ENCODE results near the gene CDK5R1.

DNA sequence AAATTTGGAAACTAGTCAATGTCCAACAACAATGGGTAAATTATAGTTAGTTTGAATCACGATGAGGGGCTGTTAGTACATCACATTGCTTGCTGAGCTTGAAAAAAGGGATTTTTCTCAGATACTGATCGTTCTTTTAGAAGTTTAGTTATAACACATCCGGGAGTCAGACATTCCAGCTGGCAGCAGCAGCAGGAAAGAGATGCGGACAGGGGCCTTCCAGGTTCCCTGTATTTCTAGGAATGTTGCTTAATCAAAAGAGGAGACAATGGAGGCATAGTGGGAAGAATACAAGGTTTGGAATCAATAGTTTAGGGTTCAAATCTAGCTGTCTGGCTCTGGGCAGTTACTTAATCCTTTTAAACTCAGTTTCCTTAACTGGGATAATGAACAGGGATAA lies 27.8 kb downstream of the CDK5R1 start:
- TF ChIP-seq, protein P1, sequence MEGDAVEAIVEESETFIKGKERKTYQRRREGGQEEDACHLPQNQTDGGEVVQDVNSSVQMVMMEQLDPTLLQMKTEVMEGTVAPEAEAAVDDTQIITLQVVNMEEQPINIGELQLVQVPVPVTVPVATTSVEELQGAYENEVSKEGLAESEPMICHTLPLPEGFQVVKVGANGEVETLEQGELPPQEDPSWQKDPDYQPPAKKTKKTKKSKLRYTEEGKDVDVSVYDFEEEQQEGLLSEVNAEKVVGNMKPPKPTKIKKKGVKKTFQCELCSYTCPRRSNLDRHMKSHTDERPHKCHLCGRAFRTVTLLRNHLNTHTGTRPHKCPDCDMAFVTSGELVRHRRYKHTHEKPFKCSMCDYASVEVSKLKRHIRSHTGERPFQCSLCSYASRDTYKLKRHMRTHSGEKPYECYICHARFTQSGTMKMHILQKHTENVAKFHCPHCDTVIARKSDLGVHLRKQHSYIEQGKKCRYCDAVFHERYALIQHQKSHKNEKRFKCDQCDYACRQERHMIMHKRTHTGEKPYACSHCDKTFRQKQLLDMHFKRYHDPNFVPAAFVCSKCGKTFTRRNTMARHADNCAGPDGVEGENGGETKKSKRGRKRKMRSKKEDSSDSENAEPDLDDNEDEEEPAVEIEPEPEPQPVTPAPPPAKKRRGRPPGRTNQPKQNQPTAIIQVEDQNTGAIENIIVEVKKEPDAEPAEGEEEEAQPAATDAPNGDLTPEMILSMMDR (IDR thresholded peaks at IDR 0.05): no peak
- TF ChIP-seq, protein P2, sequence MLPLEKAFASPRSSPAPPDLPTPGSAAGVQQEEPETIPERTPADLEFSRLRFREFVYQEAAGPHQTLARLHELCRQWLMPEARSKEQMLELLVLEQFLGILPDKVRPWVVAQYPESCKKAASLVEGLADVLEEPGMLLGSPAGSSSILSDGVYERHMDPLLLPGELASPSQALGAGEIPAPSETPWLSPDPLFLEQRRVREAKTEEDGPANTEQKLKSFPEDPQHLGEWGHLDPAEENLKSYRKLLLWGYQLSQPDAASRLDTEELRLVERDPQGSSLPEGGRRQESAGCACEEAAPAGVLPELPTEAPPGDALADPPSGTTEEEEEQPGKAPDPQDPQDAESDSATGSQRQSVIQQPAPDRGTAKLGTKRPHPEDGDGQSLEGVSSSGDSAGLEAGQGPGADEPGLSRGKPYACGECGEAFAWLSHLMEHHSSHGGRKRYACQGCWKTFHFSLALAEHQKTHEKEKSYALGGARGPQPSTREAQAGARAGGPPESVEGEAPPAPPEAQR (CRISPR knock-in tag; IDR thresholded peaks at IDR 0.05): no peak
- TF ChIP-seq, protein P3, sequence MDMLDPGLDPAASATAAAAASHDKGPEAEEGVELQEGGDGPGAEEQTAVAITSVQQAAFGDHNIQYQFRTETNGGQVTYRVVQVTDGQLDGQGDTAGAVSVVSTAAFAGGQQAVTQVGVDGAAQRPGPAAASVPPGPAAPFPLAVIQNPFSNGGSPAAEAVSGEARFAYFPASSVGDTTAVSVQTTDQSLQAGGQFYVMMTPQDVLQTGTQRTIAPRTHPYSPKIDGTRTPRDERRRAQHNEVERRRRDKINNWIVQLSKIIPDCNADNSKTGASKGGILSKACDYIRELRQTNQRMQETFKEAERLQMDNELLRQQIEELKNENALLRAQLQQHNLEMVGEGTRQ (CRISPR knock-in tag; IDR thresholded peaks at IDR 0.05): no peak
- TF ChIP-seq, protein P4, sequence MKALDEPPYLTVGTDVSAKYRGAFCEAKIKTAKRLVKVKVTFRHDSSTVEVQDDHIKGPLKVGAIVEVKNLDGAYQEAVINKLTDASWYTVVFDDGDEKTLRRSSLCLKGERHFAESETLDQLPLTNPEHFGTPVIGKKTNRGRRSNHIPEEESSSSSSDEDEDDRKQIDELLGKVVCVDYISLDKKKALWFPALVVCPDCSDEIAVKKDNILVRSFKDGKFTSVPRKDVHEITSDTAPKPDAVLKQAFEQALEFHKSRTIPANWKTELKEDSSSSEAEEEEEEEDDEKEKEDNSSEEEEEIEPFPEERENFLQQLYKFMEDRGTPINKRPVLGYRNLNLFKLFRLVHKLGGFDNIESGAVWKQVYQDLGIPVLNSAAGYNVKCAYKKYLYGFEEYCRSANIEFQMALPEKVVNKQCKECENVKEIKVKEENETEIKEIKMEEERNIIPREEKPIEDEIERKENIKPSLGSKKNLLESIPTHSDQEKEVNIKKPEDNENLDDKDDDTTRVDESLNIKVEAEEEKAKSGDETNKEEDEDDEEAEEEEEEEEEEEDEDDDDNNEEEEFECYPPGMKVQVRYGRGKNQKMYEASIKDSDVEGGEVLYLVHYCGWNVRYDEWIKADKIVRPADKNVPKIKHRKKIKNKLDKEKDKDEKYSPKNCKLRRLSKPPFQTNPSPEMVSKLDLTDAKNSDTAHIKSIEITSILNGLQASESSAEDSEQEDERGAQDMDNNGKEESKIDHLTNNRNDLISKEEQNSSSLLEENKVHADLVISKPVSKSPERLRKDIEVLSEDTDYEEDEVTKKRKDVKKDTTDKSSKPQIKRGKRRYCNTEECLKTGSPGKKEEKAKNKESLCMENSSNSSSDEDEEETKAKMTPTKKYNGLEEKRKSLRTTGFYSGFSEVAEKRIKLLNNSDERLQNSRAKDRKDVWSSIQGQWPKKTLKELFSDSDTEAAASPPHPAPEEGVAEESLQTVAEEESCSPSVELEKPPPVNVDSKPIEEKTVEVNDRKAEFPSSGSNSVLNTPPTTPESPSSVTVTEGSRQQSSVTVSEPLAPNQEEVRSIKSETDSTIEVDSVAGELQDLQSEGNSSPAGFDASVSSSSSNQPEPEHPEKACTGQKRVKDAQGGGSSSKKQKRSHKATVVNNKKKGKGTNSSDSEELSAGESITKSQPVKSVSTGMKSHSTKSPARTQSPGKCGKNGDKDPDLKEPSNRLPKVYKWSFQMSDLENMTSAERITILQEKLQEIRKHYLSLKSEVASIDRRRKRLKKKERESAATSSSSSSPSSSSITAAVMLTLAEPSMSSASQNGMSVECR (CRISPR knock-in tag; IDR thresholded peaks at IDR 0.05; ENCODE audit: borderline replicate concordance): no peak
- TF ChIP-seq NFYB (CRISPR knock-in tag; conservative IDR thresholded peaks at IDR 0.05; ENCODE audit: low read depth) (no peak), NR3C1 (CRISPR knock-in tag; conservative IDR thresholded peaks at IDR 0.05; ENCODE audit: low read depth) (no peak), JUN (CRISPR knock-in tag; IDR thresholded peaks at IDR 0.05) (no peak), MXD4 (CRISPR knock-in tag; IDR thresholded peaks at IDR 0.05; ENCODE audit: borderline replicate concordance) (no peak), CBFB (CRISPR knock-in tag; IDR thresholded peaks at IDR 0.05; ENCODE audit: low read depth) (no peak), RORB (CRISPR knock-in tag; IDR thresholded peaks at IDR 0.05) (no peak)
- TF ChIP-seq, protein P5, sequence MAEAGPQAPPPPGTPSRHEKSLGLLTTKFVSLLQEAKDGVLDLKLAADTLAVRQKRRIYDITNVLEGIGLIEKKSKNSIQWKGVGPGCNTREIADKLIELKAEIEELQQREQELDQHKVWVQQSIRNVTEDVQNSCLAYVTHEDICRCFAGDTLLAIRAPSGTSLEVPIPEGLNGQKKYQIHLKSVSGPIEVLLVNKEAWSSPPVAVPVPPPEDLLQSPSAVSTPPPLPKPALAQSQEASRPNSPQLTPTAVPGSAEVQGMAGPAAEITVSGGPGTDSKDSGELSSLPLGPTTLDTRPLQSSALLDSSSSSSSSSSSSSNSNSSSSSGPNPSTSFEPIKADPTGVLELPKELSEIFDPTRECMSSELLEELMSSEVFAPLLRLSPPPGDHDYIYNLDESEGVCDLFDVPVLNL (CRISPR knock-in tag; IDR thresholded peaks at IDR 0.05; ENCODE audit: borderline replicate concordance, low read depth): no peak
- TF ChIP-seq, protein P6, sequence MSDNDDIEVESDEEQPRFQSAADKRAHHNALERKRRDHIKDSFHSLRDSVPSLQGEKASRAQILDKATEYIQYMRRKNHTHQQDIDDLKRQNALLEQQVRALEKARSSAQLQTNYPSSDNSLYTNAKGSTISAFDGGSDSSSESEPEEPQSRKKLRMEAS (CRISPR knock-in tag; IDR thresholded peaks at IDR 0.05): no peak
- TF ChIP-seq, protein P7, sequence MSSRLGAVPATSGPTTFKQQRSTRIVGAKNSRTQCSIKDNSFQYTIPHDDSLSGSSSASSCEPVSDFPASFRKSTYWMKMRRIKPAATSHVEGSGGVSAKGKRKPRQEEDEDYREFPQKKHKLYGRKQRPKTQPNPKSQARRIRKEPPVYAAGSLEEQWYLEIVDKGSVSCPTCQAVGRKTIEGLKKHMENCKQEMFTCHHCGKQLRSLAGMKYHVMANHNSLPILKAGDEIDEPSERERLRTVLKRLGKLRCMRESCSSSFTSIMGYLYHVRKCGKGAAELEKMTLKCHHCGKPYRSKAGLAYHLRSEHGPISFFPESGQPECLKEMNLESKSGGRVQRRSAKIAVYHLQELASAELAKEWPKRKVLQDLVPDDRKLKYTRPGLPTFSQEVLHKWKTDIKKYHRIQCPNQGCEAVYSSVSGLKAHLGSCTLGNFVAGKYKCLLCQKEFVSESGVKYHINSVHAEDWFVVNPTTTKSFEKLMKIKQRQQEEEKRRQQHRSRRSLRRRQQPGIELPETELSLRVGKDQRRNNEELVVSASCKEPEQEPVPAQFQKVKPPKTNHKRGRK (CRISPR knock-in tag; IDR thresholded peaks at IDR 0.05; ENCODE audit: borderline replicate concordance): no peak
- TF ChIP-seq, protein P8, sequence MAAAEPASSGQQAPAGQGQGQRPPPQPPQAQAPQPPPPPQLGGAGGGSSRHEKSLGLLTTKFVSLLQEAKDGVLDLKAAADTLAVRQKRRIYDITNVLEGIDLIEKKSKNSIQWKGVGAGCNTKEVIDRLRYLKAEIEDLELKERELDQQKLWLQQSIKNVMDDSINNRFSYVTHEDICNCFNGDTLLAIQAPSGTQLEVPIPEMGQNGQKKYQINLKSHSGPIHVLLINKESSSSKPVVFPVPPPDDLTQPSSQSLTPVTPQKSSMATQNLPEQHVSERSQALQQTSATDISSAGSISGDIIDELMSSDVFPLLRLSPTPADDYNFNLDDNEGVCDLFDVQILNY (CRISPR knock-in tag; IDR thresholded peaks at IDR 0.05): no peak
